Adipocyte (in vitro differentiated cells): ENCODE results near the gene CNOT6L.

Experiments used
- DNase-seq: peaks from one replicate; pipeline ENCODE4 v3.0.0-alpha.2; 2015; ENCODE audit warnings: low read depth
- H3K27me3 ChIP-seq: replicated peaks from 2 replicates; pipeline ENCODE4 v1.7.0; 2013; ENCODE audit warnings: mild to moderate bottlenecking, low read length, moderate library complexity; ENCODE audit not compliant: control insufficient read depth, insufficient read depth
- H3K36me3 ChIP-seq: 2 replicates; pipeline ENCODE4 v1.7.0; 2013; ENCODE audit warnings: low read length, mild to moderate bottlenecking, moderate library complexity; ENCODE audit not compliant: control insufficient read depth, insufficient read depth, severe bottlenecking
- H3K4me1 ChIP-seq: 2 replicates; pipeline ENCODE4 v1.7.0; 2013; ENCODE audit warnings: mild to moderate bottlenecking, low read length, moderate library complexity; ENCODE audit not compliant: control insufficient read depth, insufficient read depth
- H3K4me3 ChIP-seq: 2 replicates; pipeline ENCODE4 v1.7.0; 2013; ENCODE audit warnings: mild to moderate bottlenecking, low read length, moderate library complexity
- H3K9ac ChIP-seq: 2 replicates; pipeline ENCODE4 v1.7.0; 2013; ENCODE audit warnings: mild to moderate bottlenecking, low read length, moderate library complexity
- H3K9me3 ChIP-seq: 2 replicates; pipeline ENCODE4 v1.7.0; 2013; ENCODE audit warnings: mild to moderate bottlenecking, low read length, moderate library complexity; ENCODE audit not compliant: control insufficient read depth

Gene CNOT6L

GRCh38 chr4:77777135-77777807 lies 41.9 kb downstream of the CNOT6L start:
- DNase-seq, result peak; percentile 14
- Histone ChIP-seq H3K9ac (no peak overlapping the region), H3K36me3 (no peaks in the 10 kb centered on the region), H3K4me1 (peaks cover 17% of the 10 kb centered on the region), H3K27me3 (no peaks in the 10 kb centered on the region), H3K9me3 (no peaks in the 10 kb centered on the region), H3K4me3 (no peak overlapping the region)

DNA sequence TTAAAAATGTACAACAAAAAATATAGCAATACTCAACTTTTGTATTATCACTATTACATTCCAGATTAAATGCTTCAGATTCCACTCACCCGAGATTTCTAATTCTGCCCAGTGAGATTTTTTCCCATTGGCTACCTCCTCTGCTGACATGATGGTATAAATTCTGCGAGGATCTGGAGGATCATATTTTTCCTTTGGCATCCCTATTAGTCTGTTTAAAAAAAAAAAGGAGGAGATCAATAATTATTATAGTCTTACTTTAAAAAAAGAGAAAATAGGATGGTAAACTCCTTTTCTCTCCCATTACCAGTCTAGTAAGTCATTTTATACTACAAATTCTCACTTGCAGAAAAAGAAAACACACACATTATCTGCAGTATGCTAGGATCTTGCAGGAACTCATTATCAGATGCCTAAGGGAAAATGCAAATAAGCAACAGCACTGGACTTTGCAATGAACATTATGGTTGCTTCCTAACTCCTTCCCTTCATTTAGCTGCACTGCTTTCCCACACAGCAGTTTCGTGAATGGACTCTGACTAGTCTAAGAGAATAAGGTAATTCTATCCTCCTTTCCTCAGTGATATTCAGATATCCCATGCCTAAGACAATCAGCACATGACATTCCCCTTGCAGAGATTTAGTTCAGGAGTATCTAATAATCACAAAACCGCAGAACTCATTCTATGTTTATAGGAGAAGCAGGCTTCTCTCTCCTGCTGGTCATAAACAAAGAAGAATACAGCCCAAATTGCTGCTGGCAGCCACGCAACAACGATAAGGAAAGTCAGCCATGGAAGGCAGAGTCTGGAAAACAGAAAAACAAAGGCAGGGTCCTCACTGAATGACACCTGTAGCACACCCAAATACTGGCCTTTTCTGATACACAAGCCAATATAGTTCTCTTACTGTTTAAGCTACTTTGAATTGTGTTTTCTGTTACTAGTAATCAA lies 42.7 kb downstream of the CNOT6L start:
- Histone ChIP-seq H3K9ac (no peak overlapping the region), H3K9me3 (no peaks in the 10 kb centered on the region), H3K4me3 (no peak overlapping the region), H3K4me1 (peaks cover 17% of the 10 kb centered on the region), H3K36me3 (peaks cover 4% of the 10 kb centered on the region), H3K27me3 (no peaks in the 10 kb centered on the region)
- DNase-seq, result peak; percentile 14

DNA sequence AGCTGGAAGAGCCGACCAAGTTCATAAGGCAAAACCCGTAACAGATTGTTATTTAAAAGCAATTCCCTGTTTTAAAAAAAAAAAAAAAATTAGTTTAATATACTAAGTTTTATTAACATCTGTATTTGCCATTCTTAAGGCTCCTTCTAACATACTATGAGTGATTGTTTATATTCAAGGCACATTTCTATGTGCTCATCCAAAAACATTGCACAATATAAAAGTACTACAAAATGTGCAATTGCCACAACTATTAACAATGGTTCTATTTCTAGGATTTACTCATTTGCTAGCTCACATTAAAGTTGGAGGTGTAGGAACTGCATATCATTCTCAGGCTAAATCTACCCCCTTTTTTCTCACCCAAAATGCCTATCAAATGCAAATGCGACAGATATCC lies 46.1 kb downstream of the CNOT6L start:
- Histone ChIP-seq H3K9ac (no peak overlapping the region), H3K36me3 (peaks cover 4% of the 10 kb centered on the region), H3K4me3 (no peak overlapping the region), H3K9me3 (no peaks in the 10 kb centered on the region), H3K27me3 (no peaks in the 10 kb centered on the region), H3K4me1 (peaks cover 17% of the 10 kb centered on the region)
- DNase-seq, result peak; percentile 39

DNA sequence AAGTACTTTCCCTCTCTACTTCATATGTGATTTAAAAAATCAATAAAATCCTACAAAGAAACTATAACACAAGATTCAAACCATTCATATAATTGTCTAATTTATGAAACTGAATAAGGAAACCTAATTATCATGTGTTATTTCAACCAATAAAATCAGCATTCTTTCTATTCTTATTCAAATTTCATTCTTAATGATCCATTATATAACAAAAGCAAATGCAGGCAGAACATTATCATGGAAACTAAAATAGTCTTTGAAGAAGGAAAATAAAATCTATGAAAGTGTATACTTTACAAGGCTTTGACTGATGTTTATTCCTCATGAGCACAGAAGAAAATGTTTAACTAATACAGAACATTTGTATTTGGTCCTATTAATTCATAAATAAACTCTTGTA lies 47.6 kb downstream of the CNOT6L start:
- Histone ChIP-seq H3K9ac (no peak overlapping the region), H3K4me3 (no peak overlapping the region), H3K9me3 (no peaks in the 10 kb centered on the region), H3K36me3 (peaks cover 4% of the 10 kb centered on the region), H3K4me1 (peaks cover 7% of the 10 kb centered on the region), H3K27me3 (no peaks in the 10 kb centered on the region)
- no peak for DNase-seq

DNA sequence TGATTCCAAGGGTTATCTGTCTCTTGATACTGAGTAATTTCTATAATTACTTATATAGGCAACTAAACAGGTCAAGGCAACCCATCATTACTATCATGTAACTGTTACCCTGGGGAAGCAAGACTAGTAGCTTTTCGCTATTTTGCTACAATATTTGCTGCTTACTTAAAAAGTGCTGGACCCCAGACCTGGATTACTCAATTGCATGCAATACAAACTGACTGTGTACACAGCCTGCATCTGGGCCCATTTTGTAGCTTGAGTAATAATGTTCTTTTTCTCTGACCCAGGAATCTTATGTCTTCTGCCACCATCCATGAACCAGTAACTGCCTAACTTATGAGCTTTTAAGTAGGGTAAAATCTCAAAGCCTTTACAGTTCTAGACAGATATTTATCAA lies 53.4 kb downstream of the CNOT6L start:
- H3K9me3 ChIP-seq, result peaks cover 12% of the 10 kb centered on the region
- H3K27me3 ChIP-seq, result no peaks in the 10 kb centered on the region
- H3K36me3 ChIP-seq, result no peaks in the 10 kb centered on the region
- H3K4me3 ChIP-seq, result no peak overlapping the region
- H3K9ac ChIP-seq, result no peak overlapping the region
- DNase-seq, result no peak
- H3K4me1 ChIP-seq, result no peaks in the 10 kb centered on the region

- DNase-seq, result no peak
- H3K4me3 ChIP-seq, result no peak overlapping the region
- no peaks in the 10 kb centered on the region for H3K36me3 ChIP-seq
- no peak overlapping the region for H3K9ac ChIP-seq
- H3K9me3 ChIP-seq, result peaks cover 12% of the 10 kb centered on the region
- no peaks in the 10 kb centered on the region for H3K4me1 ChIP-seq
- H3K27me3 ChIP-seq, result no peaks in the 10 kb centered on the region
Measured at GRCh38 chr4:77762531-77762930, 56.6 kb downstream of the CNOT6L start.

DNA sequence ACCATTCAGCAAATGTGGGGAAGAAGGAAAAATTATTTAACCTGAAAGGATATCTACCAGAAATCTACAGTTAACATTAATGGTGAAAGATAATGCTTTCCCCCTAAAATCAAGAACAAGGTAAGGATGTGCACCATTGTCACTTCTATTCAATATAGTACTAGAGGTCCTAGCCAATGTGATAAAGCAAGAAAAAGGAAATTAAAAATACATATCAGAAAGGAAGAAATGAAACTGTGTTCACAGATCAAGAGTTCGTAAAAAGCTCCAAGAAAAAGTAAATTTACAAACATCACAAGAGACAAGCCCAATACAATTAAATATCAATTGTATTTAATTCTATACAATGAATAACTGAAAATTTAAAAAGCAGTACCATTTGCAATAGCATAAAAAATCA lies 57.6 kb downstream of the CNOT6L start:
- H3K27me3 ChIP-seq, result no peaks in the 10 kb centered on the region
- peaks cover 2% of the 10 kb centered on the region for H3K36me3 ChIP-seq
- no peak overlapping the region for H3K4me3 ChIP-seq
- no peaks in the 10 kb centered on the region for H3K4me1 ChIP-seq
- H3K9ac ChIP-seq, result no peak overlapping the region
- no peak for DNase-seq
- H3K9me3 ChIP-seq, result peaks cover 12% of the 10 kb centered on the region

DNA sequence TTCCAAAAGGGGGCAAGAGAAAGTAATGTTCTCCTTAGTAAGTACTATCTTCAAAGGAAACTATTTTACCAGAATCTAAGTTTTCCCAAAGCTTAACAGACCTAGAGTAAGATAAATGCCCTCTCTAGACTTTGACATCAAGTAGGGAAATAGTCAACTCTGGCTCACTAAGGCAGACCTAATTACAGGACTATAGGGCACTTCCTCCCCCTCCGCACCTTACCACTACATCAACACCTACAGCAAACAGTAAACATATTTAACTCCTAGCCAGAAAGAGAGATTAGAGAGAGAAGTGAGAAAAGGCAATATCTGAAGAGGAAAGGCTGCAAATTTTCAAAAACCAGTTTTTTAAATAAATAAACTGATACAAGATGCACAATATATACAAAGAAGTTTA lies 60.4 kb downstream of the CNOT6L start:
- no peaks in the 10 kb centered on the region for H3K27me3 ChIP-seq
- no peak overlapping the region for H3K9ac ChIP-seq
- no peak overlapping the region for H3K4me3 ChIP-seq
- peaks cover 12% of the 10 kb centered on the region for H3K9me3 ChIP-seq
- DNase-seq, result no peak
- H3K4me1 ChIP-seq, result no peaks in the 10 kb centered on the region
- peaks cover 9% of the 10 kb centered on the region for H3K36me3 ChIP-seq

- no peaks in the 10 kb centered on the region for H3K27me3 ChIP-seq
- no peak overlapping the region for H3K4me3 ChIP-seq
- no peak overlapping the region for H3K9ac ChIP-seq
- H3K4me1 ChIP-seq, result no peaks in the 10 kb centered on the region
- no peak for DNase-seq
- H3K9me3 ChIP-seq, result peaks cover 3% of the 10 kb centered on the region
- peaks cover 9% of the 10 kb centered on the region for H3K36me3 ChIP-seq
Measured at GRCh38 chr4:77751764-77752163, 67.4 kb downstream of the CNOT6L start.

- DNase-seq, result no peak
- Histone ChIP-seq H3K36me3 (no peaks in the 10 kb centered on the region), H3K4me3 (no peak overlapping the region), H3K9ac (no peak overlapping the region), H3K27me3 (no peaks in the 10 kb centered on the region), H3K9me3 (no peaks in the 10 kb centered on the region), H3K4me1 (peaks cover 11% of the 10 kb centered on the region)
Measured at GRCh38 chr4:77745792-77746191, 73.4 kb downstream of the CNOT6L start.

DNA sequence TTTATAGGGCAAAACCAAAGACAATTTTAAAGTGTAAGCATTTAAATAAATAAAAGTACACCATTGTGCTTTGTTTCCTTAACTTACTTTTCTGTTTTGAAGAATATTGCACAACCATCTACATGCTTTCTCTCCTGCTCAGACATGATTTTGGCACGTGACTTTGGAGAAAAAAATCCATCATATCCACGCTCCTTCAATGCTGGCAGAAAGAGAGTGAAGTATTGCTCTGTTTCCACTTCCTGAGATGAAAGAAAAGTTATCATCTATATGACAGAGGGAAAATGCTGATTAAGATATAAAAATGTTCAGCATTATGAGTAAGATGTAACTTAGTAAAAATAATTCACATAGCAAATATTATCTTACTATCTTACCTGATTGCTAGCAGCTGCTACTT lies 77.1 kb downstream of the CNOT6L start:
- no peak overlapping the region for H3K9ac ChIP-seq
- H3K4me3 ChIP-seq, result no peak overlapping the region
- no peaks in the 10 kb centered on the region for H3K27me3 ChIP-seq

More for the DNA sequence above, 77.1 kb downstream of the CNOT6L start:
- DNase-seq, result peak; percentile 40
- H3K36me3 ChIP-seq, result peaks cover 17% of the 10 kb centered on the region
- H3K9me3 ChIP-seq, result no peaks in the 10 kb centered on the region
- H3K4me1 ChIP-seq, result peaks cover 11% of the 10 kb centered on the region
